Gastrocnemius medialis (tissue), 4 donors: ENCODE measurements around the gene GRIK4. TPM values are rescaled to one million over a fixed set of nuclear protein-coding genes. Genes with fewer than 3 reads are reported as not detected.
"Not testable (repeated sequence)": the region's sequence is repeated elsewhere in the genome, so short reads cannot be mapped to it uniquely, and the experiment has no call there.

Source experiments
- ATAC-seq, 2 donors: fragments of 150-250 bp; one replicate each; pipeline ENCODE4 v1.9.1; 2016
- DNase-seq, 2 donors: peaks; one replicate each; pipeline ENCODE4 v3.0.0-alpha.2; 2019
- H3K27ac ChIP-seq, 4 donors: fragments of 200-600 bp; sonication (generic); 1 replicate in 1 of 4; 2 replicates in 3 of 4; pipeline ENCODE4 v1.5.1; 2016 to 2018; ENCODE audit warnings: mild to moderate bottlenecking in 2 of 4, moderate library complexity in 1 of 4
- H3K27me3 ChIP-seq, 3 donors: fragments of 200-600 bp; sonication (generic) in 2 of 3; 1 replicate in 1 of 3; 2 replicates in 2 of 3; pipeline versions ENCODE4 v1.5.1 to v1.6.0; 2016 to 2019; ENCODE audit warnings: mild to moderate bottlenecking in 1 of 3, moderate library complexity in 1 of 3
- H3K36me3 ChIP-seq, 2 donors: fragments of 200-600 bp; sonication (generic) in 1 of 2; one replicate each; pipeline ENCODE4 v1.5.1; 2017 to 2018
- H3K4me1 ChIP-seq, 2 donors: fragments of 200-600 bp; sonication (generic) in 1 of 2; one replicate each; pipeline ENCODE4 v1.5.1; 2016 to 2017; ENCODE audit warnings: mild to moderate bottlenecking in 2 of 2
- H3K4me3 ChIP-seq, 4 donors: fragments of 200-600 bp; sonication (generic) in 3 of 4; 1 replicate in 1 of 4; 2 replicates in 3 of 4; pipeline ENCODE4 v1.5.1; 2016 to 2019; ENCODE audit warnings: mild to moderate bottlenecking in 2 of 4
- H3K9me3 ChIP-seq, 3 donors: fragments of 200-600 bp; sonication (generic) in 2 of 3; 1 replicate in 1 of 3; 2 replicates in 2 of 3; pipeline ENCODE4 v1.5.1; 2016 to 2019
- CTCF ChIP-seq, 5 experiments: fragments of 450-650 bp in 3 of 5; fragments of 200-600 bp in 2 of 5; sonication (generic) in 2 of 5; IDR thresholded peaks in 4 of 5; conservative IDR thresholded peaks in 1 of 5; 1 replicate in 4 of 5; 2 replicates in 1 of 5; pipeline ENCODE4 v1.5.1; 2016 to 2019; ENCODE audit warnings: antibody characterized with exemption in 5 of 5, mild to moderate bottlenecking in 3 of 5, moderate library complexity in 3 of 5
- POLR2A ChIP-seq, 2 donors: fragments of 450-650 bp; IDR thresholded peaks; one replicate each; pipeline ENCODE4 v1.6.1; 2017; ENCODE audit warnings: antibody characterized with exemption in 2 of 2, mild to moderate bottlenecking in 2 of 2, moderate library complexity in 2 of 2
- in situ Hi-C, 4 donors: fragments of 200-750 bp; cut with MboI; loops; one replicate each; pipeline versions ENCODE4 v1.15.0 to v1.8.0; 2017; ENCODE audit warnings: low sequenced_read_pairs in 4 of 4
- intact Hi-C: fragments of 100-400 bp; cut with DNase I; formaldehyde crosslinking; loops from one replicate; pipeline ENCODE4 v1.15.1; 2023; ENCODE audit warnings: low total_unique reads
- total RNA-seq, 4 donors: library from RNA; depleted of rRNA; stranded (reverse); fragments of >200 nt; gene quantifications; one replicate each; pipeline versions ENCODE4 v1.1.0 to v1.2.3, GENCODE V29; 2016

GRIK4 gene
- total RNA-seq, 4 donors from 2014 or later: 0.42 TPM; not detected in 3

- H3K9me3 ChIP-seq: no peaks in the 10 kb centered on the region
- no peak for ATAC-seq
- TF ChIP-seq CTCF (IDR thresholded peaks at IDR 0.05 in 4 of 5, conservative IDR thresholded peaks at IDR 0.05 in 1 of 5): no peak
- TF ChIP-seq POLR2A (IDR thresholded peaks at IDR 0.05): no peak
- H3K27me3 ChIP-seq: no peaks in the 10 kb centered on the region
- H3K4me1 ChIP-seq: no peaks in the 10 kb centered on the region
- DNase-seq: no peak
- no peaks in the 10 kb centered on the region for H3K36me3 ChIP-seq
- intact Hi-C loops: no loop called here
- H3K27ac ChIP-seq: no peak overlapping the region
- H3K4me3 ChIP-seq: no peak overlapping the region
- in situ Hi-C loops: no loop called here
Measured at GRCh38 chr11:121012091-121012490, 500.5 kb downstream of the GRIK4 start.

- intact Hi-C loops (no loop called here), in situ Hi-C loops (no loop called here)
- Histone ChIP-seq H3K4me3 (no peak overlapping the region), H3K36me3 (no peaks in the 10 kb centered on the region), H3K27me3 (no peaks in the 10 kb centered on the region), H3K27ac (no peak overlapping the region), H3K9me3 (no peaks in the 10 kb centered on the region), H3K4me1 (no peaks in the 10 kb centered on the region)
- ATAC-seq (no peak), DNase-seq (no peak)
- TF ChIP-seq POLR2A (IDR thresholded peaks at IDR 0.05): no peak
- no peak for TF ChIP-seq CTCF (IDR thresholded peaks at IDR 0.05 in 4 of 5, conservative IDR thresholded peaks at IDR 0.05 in 1 of 5)
Measured at GRCh38 chr11:121018746-121019145, 507.2 kb downstream of the GRIK4 start.

- H3K27me3 ChIP-seq, intact Hi-C loops: not testable (repeated sequence)
Measured at GRCh38 chr11:121021718-121022117, 510.2 kb downstream of the GRIK4 start.

GRCh38 chr11:121023848-121024751 is 512.6 kb downstream of the GRIK4 start, which contains the start of gene TBCEL:
TSS of gene TBCEL (plus strand) at chr11:121024102. CDS start at chr11:121045691, 21,589 bp downstream.
- in situ Hi-C loops: no loop called here
- DNase-seq: peak; percentile 59 to 74
- Histone ChIP-seq H3K27ac (peak within 1 kb of the TSS; percentile 61 to 82 (median 72)), H3K4me1 (peaks cover 6 to 15% of the 10 kb centered on the region in 2 donors), H3K9me3 (no peaks in the 10 kb centered on the region), H3K4me3 (peak within 1 kb of the TSS; percentile 69 to 84 (median 76)), H3K27me3 (no peaks in the 10 kb centered on the region), H3K36me3 (no peaks in the 10 kb centered on the region)
- intact Hi-C loops: no loop called here
- TF ChIP-seq CTCF (IDR thresholded peaks at IDR 0.05 in 4 of 5, conservative IDR thresholded peaks at IDR 0.05 in 1 of 5): no peak
- TF ChIP-seq POLR2A (IDR thresholded peaks at IDR 0.05): peak in 1 of 2 donors; percentile 31
- peak; percentile 90 to 91 for ATAC-seq

More at GRCh38 chr11:121021718-121022117, 510.2 kb downstream of the GRIK4 start:
- H3K4me1 ChIP-seq: peaks cover 6 to 15% of the 10 kb centered on the region in 2 donors
- in situ Hi-C loops, DNase-seq, H3K27ac ChIP-seq, H3K36me3 ChIP-seq, H3K4me3 ChIP-seq, H3K9me3 ChIP-seq, ATAC-seq: not testable (repeated sequence)

GRCh38 chr11:121024989-121025388 is 513.4 kb downstream of the GRIK4 start:
- H3K27me3 ChIP-seq: no peaks in the 10 kb centered on the region
- H3K9me3 ChIP-seq: no peaks in the 10 kb centered on the region
- H3K27ac ChIP-seq: peak overlapping the region; percentile 61 to 82 (median 72)
- intact Hi-C loops: no loop called here
- in situ Hi-C loops: no loop called here
- no peaks in the 10 kb centered on the region for H3K36me3 ChIP-seq
- DNase-seq (no peak), ATAC-seq (no peak)
- no peak for TF ChIP-seq CTCF (IDR thresholded peaks at IDR 0.05 in 4 of 5, conservative IDR thresholded peaks at IDR 0.05 in 1 of 5)
- no peak for TF ChIP-seq POLR2A (IDR thresholded peaks at IDR 0.05)
- H3K4me3 ChIP-seq: peak overlapping the region; percentile 69 to 84 (median 76)
- H3K4me1 ChIP-seq: peaks cover 6 to 15% of the 10 kb centered on the region in 2 donors
